HepG2 (cell line): Measurements from ENCODE around the gene STK4. TPM values are rescaled to one million over a fixed set of nuclear protein-coding genes. Genes with fewer than 3 reads are reported as not detected.

Source experiments
- ATAC-seq: fragments of 200-7000 bp; cut with Tn5 transposase; 3 replicates; pipeline ENCODE4 v1.9.1; 2020; ENCODE audit warnings: mild to moderate bottlenecking, moderate library complexity
- BruUV-seq: library from RNA; stranded (reverse); fragments of 400-500 nt; replicated peaks from 2 replicates; lab custom pipeline; 2021; lab: Mats Ljungman, UMichigan
- CTCF ChIA-PET: fragments of 300-600 bp; formaldehyde crosslinking; extraction: SDS; loops from one replicate; lab custom pipeline; 2021; ENCODE audit warnings: low total read pairs, inconsistent platforms, low intra/inter-chr PET ratio; lab: Yijun Ruan, JAX
- POLR2A ChIA-PET: fragments of 350-600 bp; sonication (Branson Sonifier 250); formaldehyde crosslinking; loops from one replicate; lab custom pipeline; 2020; ENCODE audit warnings: antibody characterized with exemption, inconsistent platforms; lab: Yijun Ruan, JAX
- DNase-seq: peaks from one replicate; pipeline ENCODE4 v3.0.0-alpha.2; 2015; ENCODE audit warnings: low spot score
- FAIRE-seq: peaks from 3 replicates; lab custom pipeline; 2011; peaks lifted over from hg19 to GRCh38; lab: Jason Lieb, UNC
- H2AFZ ChIP-seq: one replicate; pipeline ENCODE4 v1.6.1; 2011; ENCODE audit warnings: low read length, inconsistent platforms
- H3K27ac ChIP-seq: fragments of 300-600 bp; 3 replicates; pipeline ENCODE4 v1.8.0; 2011; ENCODE audit warnings: mixed run types, mild to moderate bottlenecking, mixed read lengths, low read length, inconsistent platforms; ENCODE audit not compliant: insufficient read depth; ENCODE audit errors: extremely low read length
- H3K27me3 ChIP-seq, 2 experiments: fragments of 200-600 bp in 1 of 2; 2 replicates in 1 of 2; 3 replicates in 1 of 2; pipeline versions ENCODE4 v1.6.0 to v1.8.0; 2011; ENCODE audit warnings: low read length in 2 of 2, mild to moderate bottlenecking in 2 of 2, moderate library complexity in 2 of 2, inconsistent platforms in 1 of 2; ENCODE audit not compliant: insufficient read depth in 2 of 2, control insufficient read depth in 1 of 2
- H3K36me3 ChIP-seq, 2 experiments: fragments of 200-600 bp in 1 of 2; replicated peaks in 1 of 2; 2 replicates in 1 of 2; 3 replicates in 1 of 2; pipeline versions ENCODE4 v1.5.1 to v1.8.0; 2011; ENCODE audit warnings: low read length in 2 of 2, inconsistent platforms in 1 of 2; ENCODE audit not compliant: insufficient read depth in 2 of 2, control insufficient read depth in 1 of 2
- H3K4me1 ChIP-seq: 2 replicates; pipeline ENCODE4 v1.5.1; 2012; ENCODE audit warnings: low read length, inconsistent platforms; ENCODE audit not compliant: insufficient read depth
- H3K4me2 ChIP-seq: 2 replicates; pipeline ENCODE4 v1.6.0; 2011; ENCODE audit warnings: low read depth, low read length, inconsistent platforms
- H3K4me3 ChIP-seq, 3 experiments: fragments of 200-600 bp in 1 of 3; sonication (generic), shearing (Covaris generic) in 1 of 3; replicated peaks in 1 of 3; 2 replicates each; pipeline ENCODE4 v1.5.1; 2011 to 2016; ENCODE audit warnings: low read length in 3 of 3, inconsistent platforms in 2 of 3, low read depth in 2 of 3, mild to moderate bottlenecking in 2 of 3, control low read depth in 1 of 3, mixed read lengths in 1 of 3; ENCODE audit not compliant: insufficient read depth in 1 of 3
- H3K79me2 ChIP-seq: one replicate; pipeline ENCODE4 v1.6.1; 2011; ENCODE audit warnings: low read length, inconsistent platforms; ENCODE audit not compliant: insufficient read depth
- H3K9ac ChIP-seq: 2 replicates; pipeline ENCODE4 v1.6.0; 2011; ENCODE audit warnings: mild to moderate bottlenecking, low read depth, low read length, inconsistent platforms; ENCODE audit not compliant: insufficient read depth
- H3K9me3 ChIP-seq: 2 replicates; pipeline ENCODE4 v1.5.1; 2012; ENCODE audit warnings: mild to moderate bottlenecking, low read length
- H4K20me1 ChIP-seq: 2 replicates; pipeline ENCODE4 v1.6.0; 2011; ENCODE audit warnings: inconsistent platforms, mild to moderate bottlenecking, low read length, moderate library complexity; ENCODE audit not compliant: insufficient read depth
- CCDC6 ChIP-seq: sonication (generic); formaldehyde crosslinking; IDR thresholded peaks from 2 replicates; pipeline ENCODE4 v1.8.1; 2022; ENCODE audit warnings: mild to moderate bottlenecking, missing genetic modification reagents, moderate library complexity
- HMGA1 ChIP-seq: sonication (generic); formaldehyde crosslinking; conservative IDR thresholded peaks from 2 replicates; pipeline ENCODE4 v1.4.0; 2020; ENCODE audit warnings: missing genetic modification reagents
- MLLT10 ChIP-seq: sonication (generic); formaldehyde crosslinking; IDR thresholded peaks from 2 replicates; pipeline ENCODE4 v1.4.0; 2020; ENCODE audit warnings: missing genetic modification reagents
- ZNF605 ChIP-seq: sonication (generic); formaldehyde crosslinking; IDR thresholded peaks from 2 replicates; pipeline ENCODE4 v1.8.0; 2022; ENCODE audit warnings: mild to moderate bottlenecking, missing genetic modification reagents
- whole genome bisulfite sequencing: methylation state at CpG from one replicate; pipeline ENCODE4 v1.1.6; 2017; ENCODE audit warnings: low lambda C conversion rate; 5-methylcytosine and 5-hydroxymethylcytosine counted together
- in situ Hi-C: cut with HindIII; loops from 2 replicates; pipeline ENCODE4 v1.10.0; 2017; ENCODE audit warnings: low pct_unique_long_range_greater_than_20kb; ENCODE audit not compliant: extremely low pct_ligation_motif_present
- intact Hi-C: fragments of 100-400 bp; cut with micrococcal nuclease; formaldehyde crosslinking; loops from one replicate; pipeline ENCODE4 v1.10.0; 2022; ENCODE audit not compliant: unreplicated experiment
- polyA plus RNA-seq, 8 experiments: library from polyadenylated mRNA; depleted of rRNA in 3 of 8; stranded (reverse) in 7 of 8; unstranded in 1 of 8; fragments of >200 nt; fragmentation: Illumina TruSeq in 4 of 8; extraction: Trizol in 4 of 8; gene quantifications; 2 replicates each; pipeline versions ENCODE4 v1.2.1 to v1.2.3, GENCODE V29; 2011 to 2016; ENCODE audit warnings: low read depth in 4 of 8, missing spikeins in 1 of 8, mixed read lengths in 1 of 8; ENCODE audit not compliant: insufficient read depth in 1 of 8
- total RNA-seq, 5 experiments: library from RNA; depleted of rRNA; stranded (reverse); fragments of >200 nt; fragmentation: Illumina TruSeq; extraction: Trizol; gene quantifications; 2 replicates each; pipeline ENCODE4 v1.2.3, GENCODE V29; 2016; ENCODE audit warnings: low read depth in 1 of 5
- TF ChIP-seq, protein P1 (sequence below): sonication (generic); formaldehyde crosslinking; IDR thresholded peaks from 2 replicates; pipeline ENCODE4 v1.5.0; 2020; ENCODE audit warnings: mild to moderate bottlenecking, missing genetic modification reagents, borderline replicate concordance
- TF ChIP-seq, protein P2 (sequence below), 2 experiments: sonication (generic) in 1 of 2; formaldehyde crosslinking in 1 of 2; IDR thresholded peaks; 2 replicates each; pipeline versions ENCODE4 v1.6.1 to v1.9.0; 2014 to 2022; ENCODE audit warnings: antibody characterized with exemption in 1 of 2, borderline replicate concordance in 1 of 2, inconsistent platforms in 1 of 2, low read depth in 1 of 2, missing genetic modification reagents in 1 of 2
- TF ChIP-seq, protein P3 (sequence below): IDR thresholded peaks from 2 replicates; pipeline ENCODE4 v1.6.1; 2016; ENCODE audit warnings: control low read depth
- TF ChIP-seq, protein P4 (sequence below): sonication (generic); formaldehyde crosslinking; IDR thresholded peaks from 2 replicates; pipeline ENCODE4 v1.8.0; 2022; ENCODE audit warnings: mild to moderate bottlenecking, missing genetic modification reagents, moderate library complexity
- TF ChIP-seq, protein P5 (sequence below): sonication (generic); formaldehyde crosslinking; IDR thresholded peaks from 2 replicates; pipeline ENCODE4 v1.5.0; 2020; ENCODE audit warnings: missing genetic modification reagents, mild to moderate bottlenecking, borderline replicate concordance
- TF ChIP-seq, protein P6 (sequence below): sonication (generic); formaldehyde crosslinking; IDR thresholded peaks from 2 replicates; pipeline ENCODE4 v1.5.0; 2020; ENCODE audit warnings: mild to moderate bottlenecking, missing genetic modification reagents

The STK4 gene
- total and polyA plus RNA-seq, 2 of the 13 experiments (the other 11 are each of a cell fraction or from before 2014, with no cell fraction given), result 25.6 to 38.3 TPM

DNA sequence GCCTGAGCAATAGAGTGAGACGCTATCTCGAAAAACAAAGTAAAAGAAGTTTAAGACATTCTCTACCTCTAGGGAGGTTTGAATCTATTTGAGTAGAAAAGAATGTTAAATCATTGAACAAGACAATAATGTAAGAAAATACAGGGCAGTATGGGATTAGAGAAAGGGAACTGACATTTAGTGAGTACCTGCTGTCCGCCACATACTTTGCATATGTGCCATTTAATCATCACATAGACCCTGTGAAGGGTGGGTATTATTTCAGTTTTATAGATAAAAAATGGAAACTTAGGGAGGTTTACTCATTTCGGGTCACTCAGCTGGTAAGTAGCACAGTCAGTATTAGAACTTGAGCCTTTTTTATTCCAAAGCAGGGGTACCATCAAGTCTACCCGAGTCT is 31.4 kb downstream of the STK4 start:
- intact Hi-C loops (no loop called here), in situ Hi-C loops (no loop called here)
- H3K4me1 ChIP-seq, result no peaks in the 10 kb centered on the region
- H3K27me3 ChIP-seq, result no peaks in the 10 kb centered on the region
- DNase-seq (no peak), ATAC-seq (no peak), FAIRE-seq (no peak)
- H3K4me2 ChIP-seq, result no peak overlapping the region
- CTCF ChIA-PET, result no interaction called here
- no peak overlapping the region for H2AFZ ChIP-seq
- H3K79me2 ChIP-seq, result no peaks in the 10 kb centered on the region
- POLR2A ChIA-PET, result no interaction called here
- no peak overlapping the region for H3K9ac ChIP-seq
- 98% methylated on average over 5 of the region's 5 CpGs for WGBS
- H3K27ac ChIP-seq, result no peak overlapping the region
- no peaks in the 10 kb centered on the region for H3K9me3 ChIP-seq
- no peaks in the 10 kb centered on the region for H4K20me1 ChIP-seq
- no peak overlapping the region for H3K4me3 ChIP-seq
- peaks cover 30 to 65% of the 10 kb centered on the region in 2 experiments for H3K36me3 ChIP-seq
- no TSS peak for BruUV-seq
- TF ChIP-seq CCDC6 (CRISPR knock-in tag) (no peak), MLLT10 (CRISPR knock-in tag) (no peak), HMGA1 (no peak), ZNF605 (no peak)
- TF ChIP-seq, protein P1, sequence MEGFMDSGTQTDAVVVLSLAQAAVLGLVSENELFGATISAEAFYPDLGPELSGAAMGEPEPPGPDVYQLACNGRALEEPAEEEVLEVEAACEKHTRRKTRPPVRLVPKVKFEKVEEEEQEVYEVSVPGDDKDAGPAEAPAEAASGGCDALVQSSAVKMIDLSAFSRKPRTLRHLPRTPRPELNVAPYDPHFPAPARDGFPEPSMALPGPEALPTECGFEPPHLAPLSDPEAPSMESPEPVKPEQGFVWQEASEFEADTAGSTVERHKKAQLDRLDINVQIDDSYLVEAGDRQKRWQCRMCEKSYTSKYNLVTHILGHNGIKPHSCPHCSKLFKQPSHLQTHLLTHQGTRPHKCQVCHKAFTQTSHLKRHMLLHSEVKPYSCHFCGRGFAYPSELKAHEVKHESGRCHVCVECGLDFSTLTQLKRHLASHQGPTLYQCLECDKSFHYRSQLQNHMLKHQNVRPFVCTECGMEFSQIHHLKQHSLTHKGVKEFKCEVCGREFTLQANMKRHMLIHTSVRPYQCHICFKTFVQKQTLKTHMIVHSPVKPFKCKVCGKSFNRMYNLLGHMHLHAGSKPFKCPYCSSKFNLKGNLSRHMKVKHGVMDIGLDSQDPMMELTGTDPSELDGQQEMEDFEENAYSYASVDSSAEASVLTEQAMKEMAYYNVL (CRISPR knock-in tag), result no peak
- TF ChIP-seq, protein P2, sequence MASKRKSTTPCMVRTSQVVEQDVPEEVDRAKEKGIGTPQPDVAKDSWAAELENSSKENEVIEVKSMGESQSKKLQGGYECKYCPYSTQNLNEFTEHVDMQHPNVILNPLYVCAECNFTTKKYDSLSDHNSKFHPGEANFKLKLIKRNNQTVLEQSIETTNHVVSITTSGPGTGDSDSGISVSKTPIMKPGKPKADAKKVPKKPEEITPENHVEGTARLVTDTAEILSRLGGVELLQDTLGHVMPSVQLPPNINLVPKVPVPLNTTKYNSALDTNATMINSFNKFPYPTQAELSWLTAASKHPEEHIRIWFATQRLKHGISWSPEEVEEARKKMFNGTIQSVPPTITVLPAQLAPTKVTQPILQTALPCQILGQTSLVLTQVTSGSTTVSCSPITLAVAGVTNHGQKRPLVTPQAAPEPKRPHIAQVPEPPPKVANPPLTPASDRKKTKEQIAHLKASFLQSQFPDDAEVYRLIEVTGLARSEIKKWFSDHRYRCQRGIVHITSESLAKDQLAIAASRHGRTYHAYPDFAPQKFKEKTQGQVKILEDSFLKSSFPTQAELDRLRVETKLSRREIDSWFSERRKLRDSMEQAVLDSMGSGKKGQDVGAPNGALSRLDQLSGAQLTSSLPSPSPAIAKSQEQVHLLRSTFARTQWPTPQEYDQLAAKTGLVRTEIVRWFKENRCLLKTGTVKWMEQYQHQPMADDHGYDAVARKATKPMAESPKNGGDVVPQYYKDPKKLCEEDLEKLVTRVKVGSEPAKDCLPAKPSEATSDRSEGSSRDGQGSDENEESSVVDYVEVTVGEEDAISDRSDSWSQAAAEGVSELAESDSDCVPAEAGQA (IDR thresholded peaks at IDR 0.05; ENCODE audit: low read depth), result no peak
- TF ChIP-seq, protein P2 (CRISPR knock-in tag; IDR thresholded peaks at IDR 0.05; ENCODE audit: borderline replicate concordance), result no peak
- TF ChIP-seq, protein P3, sequence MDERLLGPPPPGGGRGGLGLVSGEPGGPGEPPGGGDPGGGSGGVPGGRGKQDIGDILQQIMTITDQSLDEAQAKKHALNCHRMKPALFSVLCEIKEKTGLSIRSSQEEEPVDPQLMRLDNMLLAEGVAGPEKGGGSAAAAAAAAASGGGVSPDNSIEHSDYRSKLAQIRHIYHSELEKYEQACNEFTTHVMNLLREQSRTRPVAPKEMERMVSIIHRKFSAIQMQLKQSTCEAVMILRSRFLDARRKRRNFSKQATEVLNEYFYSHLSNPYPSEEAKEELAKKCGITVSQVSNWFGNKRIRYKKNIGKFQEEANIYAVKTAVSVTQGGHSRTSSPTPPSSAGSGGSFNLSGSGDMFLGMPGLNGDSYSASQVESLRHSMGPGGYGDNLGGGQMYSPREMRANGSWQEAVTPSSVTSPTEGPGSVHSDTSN, result no peak
- TF ChIP-seq, protein P4, sequence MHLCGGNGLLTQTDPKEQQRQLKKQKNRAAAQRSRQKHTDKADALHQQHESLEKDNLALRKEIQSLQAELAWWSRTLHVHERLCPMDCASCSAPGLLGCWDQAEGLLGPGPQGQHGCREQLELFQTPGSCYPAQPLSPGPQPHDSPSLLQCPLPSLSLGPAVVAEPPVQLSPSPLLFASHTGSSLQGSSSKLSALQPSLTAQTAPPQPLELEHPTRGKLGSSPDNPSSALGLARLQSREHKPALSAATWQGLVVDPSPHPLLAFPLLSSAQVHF (CRISPR knock-in tag), result no peak
- TF ChIP-seq, protein P5, sequence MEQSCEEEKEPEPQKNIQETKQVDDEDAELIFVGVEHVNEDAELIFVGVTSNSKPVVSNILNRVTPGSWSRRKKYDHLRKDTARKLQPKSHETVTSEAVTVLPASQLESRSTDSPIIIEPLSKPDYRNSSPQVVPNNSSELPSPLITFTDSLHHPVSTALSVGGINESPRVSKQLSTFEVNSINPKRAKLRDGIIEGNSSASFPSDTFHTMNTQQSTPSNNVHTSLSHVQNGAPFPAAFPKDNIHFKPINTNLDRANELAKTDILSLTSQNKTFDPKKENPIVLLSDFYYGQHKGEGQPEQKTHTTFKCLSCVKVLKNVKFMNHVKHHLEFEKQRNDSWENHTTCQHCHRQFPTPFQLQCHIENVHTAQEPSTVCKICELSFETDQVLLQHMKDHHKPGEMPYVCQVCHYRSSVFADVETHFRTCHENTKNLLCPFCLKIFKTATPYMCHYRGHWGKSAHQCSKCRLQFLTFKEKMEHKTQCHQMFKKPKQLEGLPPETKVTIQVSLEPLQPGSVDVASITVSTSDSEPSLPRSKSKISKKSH (CRISPR knock-in tag), result no peak
- TF ChIP-seq, protein P6, sequence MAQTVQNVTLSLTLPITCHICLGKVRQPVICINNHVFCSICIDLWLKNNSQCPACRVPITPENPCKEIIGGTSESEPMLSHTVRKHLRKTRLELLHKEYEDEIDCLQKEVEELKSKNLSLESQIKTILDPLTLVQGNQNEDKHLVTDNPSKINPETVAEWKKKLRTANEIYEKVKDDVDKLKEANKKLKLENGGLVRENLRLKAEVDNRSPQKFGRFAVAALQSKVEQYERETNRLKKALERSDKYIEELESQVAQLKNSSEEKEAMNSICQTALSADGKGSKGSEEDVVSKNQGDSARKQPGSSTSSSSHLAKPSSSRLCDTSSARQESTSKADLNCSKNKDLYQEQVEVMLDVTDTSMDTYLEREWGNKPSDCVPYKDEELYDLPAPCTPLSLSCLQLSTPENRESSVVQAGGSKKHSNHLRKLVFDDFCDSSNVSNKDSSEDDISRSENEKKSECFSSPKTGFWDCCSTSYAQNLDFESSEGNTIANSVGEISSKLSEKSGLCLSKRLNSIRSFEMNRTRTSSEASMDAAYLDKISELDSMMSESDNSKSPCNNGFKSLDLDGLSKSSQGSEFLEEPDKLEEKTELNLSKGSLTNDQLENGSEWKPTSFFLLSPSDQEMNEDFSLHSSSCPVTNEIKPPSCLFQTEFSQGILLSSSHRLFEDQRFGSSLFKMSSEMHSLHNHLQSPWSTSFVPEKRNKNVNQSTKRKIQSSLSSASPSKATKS, result no peak
